ENCODE data around the gene CCDC50.

The CCDC50 gene

GRCh38 chr3:191431160-191431822 is 102.1 kb downstream of the CCDC50 start:
- DNase-seq = no peak

- DNase-seq = no peak
Observed at GRCh38 chr3:191432162-191432561, 103.0 kb downstream of the CCDC50 start.

- no peak for DNase-seq
Observed at GRCh38 chr3:191434024-191434423, 104.8 kb downstream of the CCDC50 start.

GRCh38 chr3:191435981-191436380 is 106.8 kb downstream of the CCDC50 start:
- DNase-seq = no peak

- no peak for DNase-seq
Observed at GRCh38 chr3:191438150-191438814, 109.1 kb downstream of the CCDC50 start.

GRCh38 chr3:191440532-191440931 is 111.3 kb downstream of the CCDC50 start:
- no peak for DNase-seq

- DNase-seq = no peak
Observed at GRCh38 chr3:191441687-191442086, 112.5 kb downstream of the CCDC50 start.

GRCh38 chr3:191444569-191444968 is 115.4 kb downstream of the CCDC50 start:
- DNase-seq = no peak
